BLaER1 treated with 17β-estradiol and CSF1 and Interleukin-3, amounts not matched to agents 10 nM and 100 nM (cell line): ENCODE measurements around the gene TM9SF1.
A peak's percentile ranks its signal among the peaks of the same experiment; 100 is the strongest.

Source experiments
- H3K27ac ChIP-seq, 11 experiments: shearing (Covaris generic); formaldehyde crosslinking; 2 replicates each; pipeline ENCODE4 v1.8.1; 2022
- H3K27me3 ChIP-seq, 11 experiments: shearing (Covaris generic); formaldehyde crosslinking; 2 replicates each; pipeline ENCODE4 v1.8.1; 2022
- H3K36me3 ChIP-seq, 11 experiments: shearing (Covaris generic); formaldehyde crosslinking; 2 replicates each; pipeline ENCODE4 v1.8.1; 2022
- H3K4me1 ChIP-seq, 10 experiments: shearing (Covaris generic); formaldehyde crosslinking; 2 replicates each; pipeline ENCODE4 v1.8.1; 2022
- H3K4me2 ChIP-seq, 11 experiments: shearing (Covaris generic); formaldehyde crosslinking; 2 replicates each; pipeline ENCODE4 v1.8.1; 2022
- H3K4me3 ChIP-seq, 10 experiments: shearing (Covaris generic); formaldehyde crosslinking; 2 replicates each; pipeline ENCODE4 v1.8.1; 2022
- H3K9ac ChIP-seq, 11 experiments: shearing (Covaris generic); formaldehyde crosslinking; 2 replicates each; pipeline ENCODE4 v1.8.1; 2022
- H3K9me3 ChIP-seq, 11 experiments: shearing (Covaris generic); formaldehyde crosslinking; replicated peaks in 1 of 11; 2 replicates each; pipeline ENCODE4 v1.8.1; 2022
- H4K20me1 ChIP-seq, 11 experiments: shearing (Covaris generic); formaldehyde crosslinking; 2 replicates each; pipeline ENCODE4 v1.8.1; 2022
- Cebpa-rat ChIP-seq, 11 experiments: shearing (Covaris generic); IDR thresholded peaks; 2 replicates each; pipeline ENCODE4 v1.8.1; 2022

Gene TM9SF1

GRCh38 chr14:24172261-24172860 is 22.9 kb downstream of the TM9SF1 start:
- H3K27me3 ChIP-seq: peaks cover 7 to 28% (median 24%) of the 10 kb centered on the region in 11 experiments; a peak in 21 of 22 replicates
- peaks cover 11 to 89% (median 35%) of the 10 kb centered on the region in 11 experiments for H3K36me3 ChIP-seq
- H3K27ac ChIP-seq: no peak overlapping the region; a peak in 1 of 22 replicates
- H3K9me3 ChIP-seq: no peaks in the 10 kb centered on the region
- no peak for TF ChIP-seq Cebpa-rat (IDR thresholded peaks at IDR 0.05)
- H3K4me1 ChIP-seq: peaks cover 17 to 30% (median 22%) of the 10 kb centered on the region in 10 experiments
- H3K4me3 ChIP-seq: peak overlapping the region in 8 of 10 experiments; percentile 41 to 65 (median 54); a peak in 15 of 20 replicates
- H3K4me2 ChIP-seq: peak overlapping the region; percentile 63 to 91 (median 78); a peak in 21 of 22 replicates
- peaks cover 0 to 38% (median 0%) of the 10 kb centered on the region in 11 experiments; a peak in 8 of 22 replicates for H4K20me1 ChIP-seq
- peak overlapping the region in 7 of 11 experiments; percentile 6 to 50 (median 33); a peak in 7 of 22 replicates for H3K9ac ChIP-seq

DNA sequence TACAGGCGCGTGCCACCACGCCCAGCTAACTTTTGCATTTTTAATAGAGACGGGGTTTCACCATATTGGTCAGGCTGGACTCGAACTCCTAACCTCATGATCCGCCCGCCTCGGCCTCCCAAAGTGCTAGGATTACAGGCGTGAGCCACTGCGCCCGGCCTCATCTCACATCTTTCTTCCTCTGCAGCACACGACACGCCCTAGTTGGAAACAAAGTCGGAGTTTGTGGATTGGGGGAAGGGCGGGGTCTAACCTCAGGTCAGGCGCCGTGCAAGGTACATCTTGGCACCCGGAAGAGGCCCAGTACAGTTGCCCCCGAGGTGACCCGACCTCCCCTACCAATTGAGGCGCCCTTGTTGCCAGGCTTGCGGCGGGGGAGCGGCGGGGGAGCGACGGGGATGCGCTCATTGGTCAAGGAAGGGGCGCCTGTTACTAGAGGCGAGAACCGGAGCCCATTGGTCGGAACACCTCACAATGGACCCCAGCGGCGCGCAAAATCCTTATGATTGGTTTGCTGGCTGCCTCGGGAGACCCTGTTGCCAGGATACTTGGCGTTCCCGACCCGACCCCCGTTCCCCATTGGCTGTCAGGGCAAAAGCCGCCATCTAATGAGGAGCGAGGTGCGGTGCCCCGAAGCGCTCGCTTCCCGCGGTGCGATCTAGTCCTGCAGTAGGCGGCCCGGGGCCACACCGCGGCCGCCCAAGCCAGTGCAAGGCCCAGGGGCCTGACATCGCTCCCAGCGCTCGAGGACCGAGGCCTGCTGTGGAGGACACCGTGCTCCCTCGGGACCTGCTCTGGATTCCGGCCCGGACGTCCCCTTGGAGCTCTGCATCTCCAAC is 23.6 kb downstream of the TM9SF1 start, which contains the start of gene REC8:
REC8 (plus strand) TSS at position 659 of the 839 bp plus-strand sequence. CDS start 473 bp downstream, outside the sequence.
- H3K4me1 ChIP-seq: peaks cover 17 to 38% (median 26%) of the 10 kb centered on the region in 10 experiments
- peaks cover 0 to 37% (median 0%) of the 10 kb centered on the region in 11 experiments; a peak in 5 of 22 replicates for H4K20me1 ChIP-seq
- peak within 1 kb of the TSS; percentile 63 to 91 (median 78) for H3K4me2 ChIP-seq
- peak within 1 kb of the TSS in 8 of 10 experiments; percentile 41 to 65 (median 54); a peak in 16 of 20 replicates for H3K4me3 ChIP-seq
- H3K9me3 ChIP-seq: no peaks in the 10 kb centered on the region
- peaks cover 7 to 28% (median 24%) of the 10 kb centered on the region in 11 experiments; a peak in 21 of 22 replicates for H3K27me3 ChIP-seq
- peak within 1 kb of the TSS in 8 of 11 experiments; percentile 6 to 50 (median 34); a peak in 10 of 22 replicates for H3K9ac ChIP-seq
- H3K36me3 ChIP-seq: peaks cover 6 to 88% (median 35%) of the 10 kb centered on the region in 11 experiments
- H3K27ac ChIP-seq: peak within 1 kb of the TSS in 2 of 11 experiments; percentile 18 to 35; a peak in 2 of 22 replicates
- TF ChIP-seq Cebpa-rat (IDR thresholded peaks at IDR 0.05): no peak

- peaks cover 19 to 76% (median 31%) of the 10 kb centered on the region in 10 experiments for H3K4me1 ChIP-seq
- peak overlapping the region in 4 of 11 experiments; percentile 18 to 100 (median 71); a peak in 5 of 22 replicates for H3K4me2 ChIP-seq
- peaks cover 7 to 27% (median 22%) of the 10 kb centered on the region in 11 experiments; a peak in 21 of 22 replicates for H3K27me3 ChIP-seq
- peaks cover 0 to 61% (median 1%) of the 10 kb centered on the region in 11 experiments; a peak in 8 of 22 replicates for H4K20me1 ChIP-seq
- H3K27ac ChIP-seq: peak overlapping the region in 4 of 11 experiments; percentile 17 to 67 (median 54); a peak in 6 of 22 replicates
- no peak overlapping the region for H3K4me3 ChIP-seq
- no peak for TF ChIP-seq Cebpa-rat (IDR thresholded peaks at IDR 0.05)
- H3K36me3 ChIP-seq: peaks cover 42 to 88% (median 68%) of the 10 kb centered on the region in 11 experiments
- H3K9ac ChIP-seq: peak overlapping the region in 1 of 11 experiments; percentile 30; a peak in 1 of 22 replicates
- no peaks in the 10 kb centered on the region for H3K9me3 ChIP-seq
Observed at GRCh38 chr14:24167469-24168114, 27.6 kb downstream of the TM9SF1 start.

GRCh38 chr14:24165785-24166184 is 29.5 kb downstream of the TM9SF1 start:
- Histone ChIP-seq H3K27me3 (peaks cover 0 to 14% (median 4%) of the 10 kb centered on the region in 11 experiments; a peak in 15 of 22 replicates), H3K36me3 (peaks cover 49 to 87% (median 68%) of the 10 kb centered on the region in 11 experiments), H3K9me3 (no peaks in the 10 kb centered on the region), H3K4me2 (peak overlapping the region in 2 of 11 experiments; percentile 98 to 100; a peak in 5 of 22 replicates), H3K4me1 (peaks cover 20 to 74% (median 29%) of the 10 kb centered on the region in 10 experiments), H4K20me1 (peaks cover 0 to 53% (median 4%) of the 10 kb centered on the region in 11 experiments; a peak in 10 of 22 replicates), H3K4me3 (no peak overlapping the region), H3K27ac (no peak overlapping the region), H3K9ac (peak overlapping the region in 1 of 11 experiments; percentile 30; a peak in 2 of 22 replicates)
- no peak for TF ChIP-seq Cebpa-rat (IDR thresholded peaks at IDR 0.05)

DNA sequence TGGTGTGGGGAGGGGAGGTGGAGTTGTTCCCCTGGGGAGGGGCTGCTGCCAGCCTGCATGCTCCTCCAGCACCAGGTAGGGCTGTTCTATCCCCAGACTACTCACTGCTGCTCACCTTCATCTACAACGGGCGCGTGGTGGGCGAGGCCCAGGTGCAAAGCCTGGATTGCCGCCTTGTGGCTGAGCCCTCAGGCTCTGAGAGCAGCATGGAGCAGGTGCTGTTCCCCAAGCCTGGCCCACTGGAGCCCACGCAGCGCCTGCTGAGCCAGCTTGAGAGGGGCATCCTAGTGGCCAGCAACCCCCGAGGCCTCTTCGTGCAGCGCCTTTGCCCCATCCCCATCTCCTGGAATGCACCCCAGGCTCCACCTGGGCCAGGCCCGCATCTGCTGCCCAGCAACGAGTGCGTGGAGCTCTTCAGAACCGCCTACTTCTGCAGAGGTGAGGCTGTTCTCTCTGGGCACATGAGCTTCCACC is 30.7 kb downstream of the TM9SF1 start:
- no peak for TF ChIP-seq Cebpa-rat (IDR thresholded peaks at IDR 0.05)
- H3K36me3 ChIP-seq: peaks cover 61 to 87% (median 75%) of the 10 kb centered on the region in 11 experiments
- H3K9me3 ChIP-seq: no peaks in the 10 kb centered on the region
- H3K27me3 ChIP-seq: peaks cover 0 to 3% (median 0%) of the 10 kb centered on the region in 11 experiments; a peak in 2 of 22 replicates
- no peak overlapping the region for H3K27ac ChIP-seq
- H3K4me1 ChIP-seq: peaks cover 25 to 77% (median 36%) of the 10 kb centered on the region in 10 experiments
- H3K4me2 ChIP-seq: peak overlapping the region in 2 of 11 experiments; percentile 98 to 100; a peak in 2 of 22 replicates
- H3K4me3 ChIP-seq: no peak overlapping the region
- peaks cover 0 to 54% (median 12%) of the 10 kb centered on the region in 11 experiments; a peak in 15 of 22 replicates for H4K20me1 ChIP-seq
- 0 out of 22 replicates have a peak overlapping the region, but pooled peaks of 2 of the 11 experiments have one; percentile 13 to 91 for H3K9ac ChIP-seq

- H3K4me3 ChIP-seq: peak overlapping the region; percentile 61 to 82 (median 69); a peak in 17 of 20 replicates
- peak overlapping the region; percentile 89 to 100 (median 98) for H3K4me2 ChIP-seq
- H3K36me3 ChIP-seq: peaks cover 73 to 91% (median 84%) of the 10 kb centered on the region in 11 experiments
- TF ChIP-seq Cebpa-rat (IDR thresholded peaks at IDR 0.05): no peak
- peak overlapping the region; percentile 76 to 94 (median 90) for H3K9ac ChIP-seq
- peak overlapping the region in 10 of 11 experiments; percentile 75 to 97 (median 88); a peak in 20 of 22 replicates for H3K27ac ChIP-seq
- H3K27me3 ChIP-seq: no peaks in the 10 kb centered on the region
- no peaks in the 10 kb centered on the region for H3K9me3 ChIP-seq
- H4K20me1 ChIP-seq: peaks cover 0 to 52% (median 12%) of the 10 kb centered on the region in 11 experiments; a peak in 15 of 22 replicates
- H3K4me1 ChIP-seq: peaks cover 25 to 67% (median 33%) of the 10 kb centered on the region in 10 experiments
Observed at GRCh38 chr14:24162093-24162492, 33.1 kb downstream of the TM9SF1 start.

DNA sequence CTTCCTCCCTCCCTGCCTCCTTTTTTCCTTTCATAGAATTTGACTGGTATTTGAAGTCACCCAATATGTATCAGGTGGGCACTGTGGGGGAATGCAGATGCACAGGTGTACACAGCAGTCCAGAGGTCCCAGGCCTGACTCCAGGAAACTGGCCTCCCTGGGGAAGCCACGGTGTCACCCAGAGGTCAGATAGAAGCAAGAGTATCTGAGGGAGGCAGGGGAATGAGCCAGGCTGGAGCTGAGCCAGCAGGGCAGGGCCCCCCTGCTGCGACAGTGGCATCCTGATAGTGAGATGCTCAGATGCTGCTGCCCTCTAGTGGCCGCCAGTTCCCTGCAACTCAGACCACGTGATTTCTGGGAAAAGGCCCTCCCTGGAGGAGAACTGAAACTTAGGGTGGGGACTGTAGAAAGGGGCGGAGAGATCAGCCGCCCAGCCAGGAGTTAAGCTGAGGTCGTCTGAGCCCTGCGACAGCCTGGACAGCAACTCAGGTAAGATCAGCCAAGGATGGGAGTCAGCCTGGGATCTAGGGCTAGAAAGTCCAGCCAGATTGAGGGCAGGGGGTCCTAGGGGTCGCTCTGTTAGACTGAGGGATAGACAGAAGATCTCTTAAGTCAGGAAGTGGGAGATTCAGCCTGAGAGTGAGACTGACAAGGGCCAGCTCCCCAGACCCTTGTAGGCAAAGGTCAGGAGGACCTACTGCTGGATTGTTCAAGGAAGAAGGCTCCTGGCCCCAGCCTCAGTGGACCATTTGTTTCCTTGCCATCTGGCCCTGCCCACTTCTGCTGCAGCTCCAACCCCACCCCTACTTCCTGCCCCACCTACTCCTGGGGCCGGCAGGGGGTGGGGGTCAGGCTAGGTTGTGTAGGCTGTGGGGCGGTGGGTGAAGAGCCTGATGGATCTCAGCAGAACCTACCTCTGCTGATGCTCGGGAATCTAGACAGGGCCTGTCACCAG is 34.1 kb downstream of the TM9SF1 start, which contains the start of gene IRF9:
IRF9 (plus strand) TSS at position 416 of the 955 bp plus-strand sequence. CDS start 880 bp downstream, outside the sequence.
- Histone ChIP-seq H3K4me1 (peaks cover 25 to 58% (median 32%) of the 10 kb centered on the region in 10 experiments), H3K4me2 (peak within 1 kb of the TSS; percentile 89 to 100 (median 98)), H3K27ac (peak within 1 kb of the TSS; percentile 75 to 97 (median 86)), H3K36me3 (peaks cover 73 to 91% (median 85%) of the 10 kb centered on the region in 11 experiments), H3K27me3 (no peaks in the 10 kb centered on the region), H3K4me3 (peak within 1 kb of the TSS; percentile 61 to 82 (median 69)), H4K20me1 (peaks cover 0 to 52% (median 12%) of the 10 kb centered on the region in 11 experiments; a peak in 16 of 22 replicates), H3K9ac (peak within 1 kb of the TSS; percentile 76 to 94 (median 90)), H3K9me3 (no peaks in the 10 kb centered on the region)
- no peak for TF ChIP-seq Cebpa-rat (IDR thresholded peaks at IDR 0.05)
